ENCODE measurements around the gene PDXDC1.
"Not testable (repeated sequence)": the region's sequence is repeated elsewhere in the genome, so short reads cannot be mapped to it uniquely, and the experiment has no call there.

Gene PDXDC1

DNA sequence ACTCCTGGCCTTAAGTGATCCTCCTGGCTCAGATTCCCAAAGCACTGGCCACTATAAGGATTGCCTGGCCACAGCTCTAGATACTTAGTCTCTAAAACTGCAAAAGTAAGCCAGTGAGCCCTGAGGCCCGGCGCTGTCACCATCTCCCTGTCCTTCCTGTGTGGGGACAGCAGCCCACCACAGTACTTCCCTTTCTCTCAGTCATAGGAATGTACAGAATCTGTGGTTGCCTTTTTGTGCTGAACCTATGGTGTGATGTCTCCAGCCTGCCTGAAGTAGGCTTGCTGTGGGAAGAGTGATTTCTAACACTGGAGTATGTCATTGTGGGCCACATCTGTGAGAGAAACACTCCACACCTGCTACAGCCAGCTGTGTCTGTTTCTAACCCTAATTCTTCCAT is 56.4 kb downstream of the PDXDC1 start:
- TF ChIP-seq POLR2A (IDR thresholded peaks at IDR 0.05; ENCODE audit: low read length): no peak
- TF ChIP-seq GATA1 (IDR thresholded peaks at IDR 0.05; ENCODE audit: low read depth, low read length): no peak
- DNase-seq: no peak

DNA sequence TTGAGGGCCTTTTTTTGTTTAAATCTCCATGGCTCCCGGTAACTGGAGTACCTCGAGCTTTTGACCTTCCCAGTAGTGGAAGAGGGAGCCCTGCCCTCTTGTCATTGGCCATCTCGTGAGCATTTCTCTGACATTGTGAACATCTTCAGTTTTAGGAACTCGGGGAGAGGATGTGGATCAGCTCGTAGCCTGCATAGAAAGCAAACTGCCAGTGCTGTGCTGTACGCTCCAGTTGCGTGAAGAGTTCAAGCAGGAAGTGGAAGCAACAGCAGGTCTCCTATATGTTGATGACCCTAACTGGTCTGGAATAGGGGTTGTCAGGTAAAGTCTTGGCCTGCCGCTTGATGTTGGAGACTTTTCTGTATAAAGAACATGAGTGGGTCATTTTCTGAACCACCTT is 56.8 kb downstream of the PDXDC1 start:
- no peak for TF ChIP-seq POLR2A (IDR thresholded peaks at IDR 0.05; ENCODE audit: low read length)
- no peak for TF ChIP-seq GATA1 (IDR thresholded peaks at IDR 0.05; ENCODE audit: low read depth, low read length)
- DNase-seq: no peak

DNA sequence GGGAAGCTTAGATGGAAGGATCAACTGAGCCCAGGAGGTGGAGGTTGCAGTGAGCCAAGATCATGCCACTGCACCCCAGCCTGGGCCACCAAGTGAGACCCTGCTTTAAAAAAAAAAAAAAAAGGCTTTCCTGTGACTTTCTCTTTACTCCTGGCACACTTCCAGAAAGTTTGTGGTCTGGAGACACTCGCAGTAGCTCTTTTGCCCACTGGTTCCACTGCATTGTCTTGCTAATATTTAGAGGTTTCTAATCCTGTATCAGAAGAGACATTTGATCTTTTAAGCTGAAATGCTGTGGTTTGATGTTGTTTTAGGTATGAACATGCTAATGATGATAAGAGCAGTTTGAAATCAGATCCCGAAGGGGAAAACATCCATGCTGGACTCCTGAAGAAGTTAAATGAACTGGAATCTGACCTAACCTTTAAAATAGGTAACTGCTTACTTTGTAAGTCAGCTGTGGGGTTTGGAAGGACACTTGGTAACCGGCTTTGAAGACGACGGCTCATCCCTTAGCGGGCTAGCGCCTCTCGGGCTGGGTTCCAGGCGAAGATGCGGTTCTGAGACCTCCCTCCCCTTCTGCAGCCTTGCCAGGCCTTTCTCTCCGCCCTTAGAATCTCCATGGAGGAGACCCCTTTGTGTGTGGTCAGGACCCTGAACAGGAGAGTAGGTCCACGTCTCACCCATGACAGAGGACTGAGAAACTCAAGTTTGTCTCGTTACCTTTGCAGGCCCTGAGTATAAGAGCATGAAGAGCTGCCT is 57.9 kb downstream of the PDXDC1 start:
- DNase-seq: peak; percentile 20 to 23
- TF ChIP-seq GATA1 (IDR thresholded peaks at IDR 0.05; ENCODE audit: low read depth, low read length) (no peak), POLR2A (IDR thresholded peaks at IDR 0.05; ENCODE audit: low read length) (no peak)

GRCh38 chr16:15033309-15033707 is 58.5 kb downstream of the PDXDC1 start:
- DNase-seq: no peak
- TF ChIP-seq GATA1 (IDR thresholded peaks at IDR 0.05; ENCODE audit: low read depth, low read length) (no peak), POLR2A (IDR thresholded peaks at IDR 0.05; ENCODE audit: low read length) (no peak)

DNA sequence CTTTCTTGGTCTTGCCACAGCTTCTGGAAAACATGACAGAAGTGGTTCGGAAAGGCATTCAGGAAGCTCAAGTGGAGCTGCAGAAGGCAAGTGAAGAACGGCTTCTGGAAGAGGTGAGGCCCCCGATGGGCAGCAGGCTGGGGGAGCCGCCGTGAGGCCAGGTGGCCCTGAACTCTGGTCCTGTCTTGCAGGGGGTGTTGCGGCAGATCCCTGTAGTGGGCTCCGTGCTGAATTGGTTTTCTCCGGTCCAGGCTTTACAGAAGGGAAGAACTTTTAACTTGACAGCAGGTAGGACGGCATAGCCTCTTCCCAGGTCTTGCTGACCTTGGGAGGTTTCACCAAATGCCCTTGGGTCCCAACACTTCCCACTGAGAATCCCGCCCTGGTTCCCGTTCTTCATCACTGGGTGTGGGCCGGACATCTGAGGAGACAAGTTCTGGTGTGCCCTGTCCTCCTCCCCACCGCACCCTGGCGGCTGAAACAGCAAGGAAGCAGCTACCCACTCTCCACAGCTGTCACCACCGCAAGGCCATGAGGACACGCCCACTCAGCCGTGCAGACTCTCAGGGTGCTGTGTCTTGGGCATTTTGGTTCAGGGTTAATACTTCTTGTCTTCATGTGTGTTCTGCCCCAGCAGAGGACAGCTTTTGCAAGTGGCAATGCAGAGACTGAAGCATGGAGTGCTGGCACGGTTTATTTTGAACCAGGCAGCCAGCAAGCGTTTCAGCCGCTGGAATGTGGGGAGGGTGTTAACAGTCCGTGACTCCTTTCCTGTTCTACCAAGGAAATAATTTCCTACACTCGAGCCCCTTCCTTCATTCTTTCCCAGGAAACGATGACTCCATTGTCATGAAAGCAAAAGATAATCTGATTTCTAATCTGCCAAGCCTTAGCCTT is 59.7 kb downstream of the PDXDC1 start:
- no peak for TF ChIP-seq GATA1 (IDR thresholded peaks at IDR 0.05; ENCODE audit: low read depth, low read length)
- TF ChIP-seq POLR2A (IDR thresholded peaks at IDR 0.05; ENCODE audit: low read length): no peak
- DNase-seq: no peak

DNA sequence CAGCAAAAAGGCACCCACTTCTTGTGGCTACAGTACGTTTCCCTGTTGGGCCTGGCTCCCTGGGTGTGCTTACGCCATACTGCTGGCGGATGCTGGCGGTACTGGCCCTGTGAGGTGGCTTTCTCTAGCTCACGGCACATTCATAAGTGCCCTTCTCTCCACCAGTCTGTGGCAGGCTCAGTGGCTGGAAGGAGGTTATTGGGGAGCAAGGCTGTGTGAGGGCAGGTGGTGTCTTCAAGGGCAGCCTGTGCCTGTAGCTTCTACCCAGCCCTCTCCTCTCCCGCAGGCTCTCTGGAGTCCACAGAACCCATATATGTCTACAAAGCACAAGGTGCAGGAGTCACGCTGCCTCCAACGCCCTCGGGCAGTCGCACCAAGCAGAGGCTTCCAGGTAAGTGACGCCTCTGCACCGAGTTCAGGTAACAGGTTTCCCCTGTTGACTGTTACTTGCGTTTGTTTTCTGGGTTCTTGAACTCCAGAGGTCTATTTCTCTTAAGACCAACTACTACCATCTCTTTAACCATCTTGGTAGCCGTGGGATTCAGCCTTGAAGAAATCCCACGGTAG is 60.4 kb downstream of the PDXDC1 start:
- DNase-seq: no peak
- no peak for TF ChIP-seq POLR2A (IDR thresholded peaks at IDR 0.05; ENCODE audit: low read length)

- no peak for TF ChIP-seq POLR2A (IDR thresholded peaks at IDR 0.05; ENCODE audit: low read length)
- no peak for TF ChIP-seq GATA1 (IDR thresholded peaks at IDR 0.05; ENCODE audit: low read depth, low read length)
- no peak for DNase-seq
These were observed 62.2 kb downstream of the PDXDC1 start for GRCh38 chr16:15037003-15037402.

- TF ChIP-seq GATA1 (IDR thresholded peaks at IDR 0.05; ENCODE audit: low read depth, low read length) (no peak), POLR2A (IDR thresholded peaks at IDR 0.05; ENCODE audit: low read length) (no peak)
- peak; percentile 90 for DNase-seq
These were observed 62.9 kb downstream of the PDXDC1 start for GRCh38 chr16:15037745-15038144.

- no peak for DNase-seq
- TF ChIP-seq GATA1 (IDR thresholded peaks at IDR 0.05; ENCODE audit: low read depth, low read length) (no peak), POLR2A (IDR thresholded peaks at IDR 0.05; ENCODE audit: low read length) (no peak)
These were observed 63.9 kb downstream of the PDXDC1 start for GRCh38 chr16:15038689-15039088.

DNA sequence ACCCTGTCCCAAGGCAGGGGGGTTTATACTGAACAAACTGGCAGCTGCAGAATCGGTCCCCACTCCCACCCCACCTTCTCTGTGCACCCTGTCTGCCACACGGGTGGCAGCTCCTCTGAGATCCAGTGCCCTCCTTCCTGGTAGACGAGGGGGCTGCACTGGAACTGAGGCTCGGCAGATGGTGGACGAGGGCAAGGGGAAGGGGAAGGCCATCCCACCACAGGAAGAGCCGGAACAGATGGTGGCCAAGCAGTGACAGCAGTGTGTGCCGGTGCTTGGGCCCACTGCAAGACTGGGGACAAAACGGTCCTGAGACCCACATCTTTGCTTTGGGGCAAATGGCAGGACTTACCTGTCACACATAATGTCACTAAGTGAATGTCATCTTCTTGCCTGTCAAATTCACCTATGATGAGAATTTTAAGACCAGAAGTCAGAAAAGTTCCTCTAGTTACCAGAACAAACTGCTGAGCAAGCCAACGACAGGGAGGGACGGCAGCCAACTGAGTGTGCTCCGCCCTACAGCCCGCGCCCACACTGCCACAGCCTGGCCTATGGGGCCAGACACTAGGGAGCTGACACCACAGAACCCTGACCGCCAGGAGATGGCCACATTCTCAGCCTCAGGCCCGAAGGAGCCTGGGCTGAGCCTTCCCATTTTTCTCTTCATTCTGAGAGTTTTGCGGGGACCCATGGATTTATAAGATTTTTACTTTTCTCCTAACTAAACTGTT is 66.6 kb downstream of the PDXDC1 start:
- peak; percentile 85 to 88 for DNase-seq
- TF ChIP-seq POLR2A (IDR thresholded peaks at IDR 0.05; ENCODE audit: low read length): no peak
- TF ChIP-seq GATA1 (IDR thresholded peaks at IDR 0.05; ENCODE audit: low read depth, low read length): no peak

DNA sequence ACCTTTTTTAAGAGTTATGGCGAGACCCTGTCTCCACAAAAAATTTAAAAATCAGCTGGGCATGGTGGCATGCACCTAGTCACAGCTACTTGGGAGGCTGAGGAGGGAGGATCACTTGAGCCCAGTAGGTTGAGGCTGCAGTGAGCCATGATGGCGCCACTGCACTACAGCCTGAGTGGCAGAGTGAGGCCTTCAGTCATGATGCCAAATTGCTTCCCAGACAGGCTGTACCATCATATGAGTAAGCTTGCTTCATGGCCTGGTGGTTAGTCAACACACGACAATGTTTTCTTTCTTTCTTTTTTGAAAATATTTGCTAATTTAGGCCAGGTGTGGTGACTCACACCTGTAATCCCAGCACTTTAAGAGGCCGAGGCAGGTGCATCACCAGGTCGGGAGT is 68.5 kb downstream of the PDXDC1 start:
- no peak for DNase-seq
- TF ChIP-seq POLR2A (IDR thresholded peaks at IDR 0.05; ENCODE audit: low read length): no peak
- no peak for TF ChIP-seq GATA1 (IDR thresholded peaks at IDR 0.05; ENCODE audit: low read depth, low read length)

- TF ChIP-seq GATA1 (IDR thresholded peaks at IDR 0.05; ENCODE audit: low read depth, low read length): no peak
- TF ChIP-seq POLR2A (IDR thresholded peaks at IDR 0.05; ENCODE audit: low read length): no peak
- DNase-seq: no peak
These were observed 69.5 kb downstream of the PDXDC1 start for GRCh38 chr16:15044286-15044685.

DNA sequence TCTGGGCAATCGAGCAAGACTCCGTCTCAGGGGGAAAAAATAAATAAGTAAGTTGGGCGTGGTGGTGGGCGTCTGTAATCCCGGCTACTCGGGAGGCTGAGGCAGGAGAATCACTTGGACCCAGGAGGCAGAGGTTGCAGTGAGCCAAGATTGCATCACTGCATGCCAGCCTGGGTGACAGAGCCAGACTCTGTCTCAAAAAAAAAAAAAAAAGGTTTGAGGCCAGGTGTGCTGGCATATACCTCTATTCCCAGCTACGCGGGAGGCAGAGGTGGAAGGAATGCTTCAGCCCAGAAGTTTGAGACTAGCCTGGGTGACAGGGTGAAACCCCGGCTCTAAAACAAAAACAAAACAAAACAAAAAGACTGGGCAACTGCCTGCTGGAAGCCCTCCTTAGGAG is 70.4 kb downstream of the PDXDC1 start:
- DNase-seq: not testable (repeated sequence)

Measured in erythroblast (primary cell).